Measurements from ENCODE around the gene CLIC1. TPM values are rescaled to one million over a fixed set of nuclear protein-coding genes. Genes with fewer than 3 reads are reported as not detected.
A peak's percentile ranks its signal among the peaks of the same experiment; 100 is the strongest.

The CLIC1 gene
- total RNA-seq, 1 donor from 2014 or later: 234 TPM

- H3K4me1 ChIP-seq: peaks cover 25% of the 10 kb centered on the region
- no peaks in the 10 kb centered on the region for H4K20me1 ChIP-seq (ENCODE audit: low read depth)
- H3K36me3 Mint-ChIP-seq: no peaks in the 10 kb centered on the region
- H2AFZ ChIP-seq (replicated peaks): peak overlapping the region; percentile 27
- no peak overlapping the region for H3K9ac ChIP-seq
- no peaks in the 10 kb centered on the region for H3K36me3 ChIP-seq
- peaks cover 21% of the 10 kb centered on the region for H3F3A ChIP-seq (ENCODE audit: low read depth)
- TF ChIP-seq CTCF (IDR thresholded peaks at IDR 0.05) (peak; percentile 43), EZH2 (IDR thresholded peaks at IDR 0.05) (no peak), EZH2phosphoT487 (IDR thresholded peaks at IDR 0.05) (no peak)
- H3K4me2 ChIP-seq: no peak overlapping the region
- H3K4me1 Mint-ChIP-seq: peaks cover 31% of the 10 kb centered on the region
- peak; percentile 63 for DNase-seq (ENCODE audit: low spot score)
- peaks cover 12% of the 10 kb centered on the region for H3K27me3 Mint-ChIP-seq (ENCODE audit: insufficient read depth, low read depth)
- no peaks in the 10 kb centered on the region for H3K9me3 Mint-ChIP-seq
- peak overlapping the region; percentile 46 for H3K4me3 Mint-ChIP-seq
- H3K27ac Mint-ChIP-seq: no peak overlapping the region
- H3K27me3 ChIP-seq: no peaks in the 10 kb centered on the region
- no peaks in the 10 kb centered on the region for H3K9me3 ChIP-seq (ENCODE audit: low read depth)
- H3K79me2 ChIP-seq (ENCODE audit: low read depth): no peaks in the 10 kb centered on the region
- H3K27ac ChIP-seq: no peak overlapping the region
- H3K4me3 ChIP-seq: no peak overlapping the region
Observed at GRCh38 chr6:31717499-31718222, 18.7 kb downstream of the CLIC1 start.

GRCh38 chr6:31715022-31715958 is 21.0 kb downstream of the CLIC1 start, which contains the start of gene LY6G6D:
Gene LY6G6D (plus strand): TSS chr6:31715348. CDS start chr6:31715356, 8 bp downstream.
- Mint-ChIP-seq H3K27me3 (ENCODE audit: insufficient read depth, low read depth) (peaks cover 17% of the 10 kb centered on the region), H3K36me3 (no peaks in the 10 kb centered on the region), H3K4me3 (peak within 1 kb of the TSS; percentile 71), H3K4me1 (peaks cover 48% of the 10 kb centered on the region), H3K27ac (peak within 1 kb of the TSS; percentile 97), H3K9me3 (no peaks in the 10 kb centered on the region)
- Histone ChIP-seq H3F3A (ENCODE audit: low read depth) (peaks cover 21% of the 10 kb centered on the region), H4K20me1 (ENCODE audit: low read depth) (no peaks in the 10 kb centered on the region), H3K9ac (no peak within 1 kb of the TSS), H3K4me2 (peak within 1 kb of the TSS; percentile 64), H3K4me3 (no peak within 1 kb of the TSS), H3K36me3 (no peaks in the 10 kb centered on the region), H3K4me1 (peaks cover 25% of the 10 kb centered on the region), H3K27ac (peak within 1 kb of the TSS; percentile 57), H3K27me3 (no peaks in the 10 kb centered on the region), H3K9me3 (ENCODE audit: low read depth) (no peaks in the 10 kb centered on the region), H3K79me2 (ENCODE audit: low read depth) (no peaks in the 10 kb centered on the region), H2AFZ (replicated peaks) (peak within 1 kb of the TSS; percentile 89)
- no peak for TF ChIP-seq EZH2 (IDR thresholded peaks at IDR 0.05)
- no peak for TF ChIP-seq CTCF (IDR thresholded peaks at IDR 0.05)
- no peak for TF ChIP-seq EZH2phosphoT487 (IDR thresholded peaks at IDR 0.05)
- DNase-seq (ENCODE audit: low spot score): no peak

- Mint-ChIP-seq H3K4me3 (peak overlapping the region; percentile 71), H3K9me3 (no peaks in the 10 kb centered on the region), H3K4me1 (peaks cover 49% of the 10 kb centered on the region), H3K27ac (peak overlapping the region; percentile 97), H3K27me3 (ENCODE audit: insufficient read depth, low read depth) (peaks cover 19% of the 10 kb centered on the region), H3K36me3 (no peaks in the 10 kb centered on the region)
- peaks cover 21% of the 10 kb centered on the region for H3F3A ChIP-seq (ENCODE audit: low read depth)
- H3K4me1 ChIP-seq: peaks cover 25% of the 10 kb centered on the region
- H3K4me2 ChIP-seq: peak overlapping the region; percentile 64
- H3K79me2 ChIP-seq (ENCODE audit: low read depth): no peaks in the 10 kb centered on the region
- no peaks in the 10 kb centered on the region for H3K9me3 ChIP-seq (ENCODE audit: low read depth)
- peak; percentile 62 for DNase-seq (ENCODE audit: low spot score)
- no peaks in the 10 kb centered on the region for H3K27me3 ChIP-seq
- H2AFZ ChIP-seq (replicated peaks): peak overlapping the region; percentile 75
- TF ChIP-seq CTCF (IDR thresholded peaks at IDR 0.05) (no peak), EZH2phosphoT487 (IDR thresholded peaks at IDR 0.05) (no peak), EZH2 (IDR thresholded peaks at IDR 0.05) (no peak)
- peak overlapping the region; percentile 57 for H3K27ac ChIP-seq
- no peak overlapping the region for H3K4me3 ChIP-seq
- no peak overlapping the region for H3K9ac ChIP-seq
- H3K36me3 ChIP-seq: no peaks in the 10 kb centered on the region
- H4K20me1 ChIP-seq (ENCODE audit: low read depth): no peaks in the 10 kb centered on the region
Observed at GRCh38 chr6:31713991-31714684, 22.2 kb downstream of the CLIC1 start.

Measured in neural progenitor cell (in vitro differentiated cells).